IMR-90 (cell line): Measurements from ENCODE around the gene RASL11B. TPM values are rescaled to one million over a fixed set of nuclear protein-coding genes. Genes with fewer than 3 reads are reported as not detected.

Experiments
- ATAC-seq: fragments of 200-7000 bp; cut with Tn5 transposase; 2 replicates; pipeline ENCODE4 v1.9.1; 2020; ENCODE audit warnings: low read depth, mild to moderate bottlenecking, moderate library complexity
- BruUV-seq: library from RNA; stranded (reverse); fragments of 400-500 nt; replicated peaks from 2 replicates; lab custom pipeline; 2021; lab: Mats Ljungman, UMichigan
- CTCF ChIA-PET: fragments of 300-600 bp; formaldehyde crosslinking; extraction: SDS; loops from one replicate; lab custom pipeline; 2021; ENCODE audit warnings: antibody characterized with exemption; lab: Yijun Ruan, JAX
- POLR2A ChIA-PET: fragments of 300-600 bp; sonication (Branson Sonifier 250); formaldehyde crosslinking; loops from one replicate; lab custom pipeline; 2022; ENCODE audit warnings: antibody characterized with exemption; ENCODE audit not compliant: unreplicated experiment; lab: Charles Lee
- DNase-seq: peaks from one replicate; pipeline ENCODE4 v3.0.0; 2013
- H2AFZ ChIP-seq: replicated peaks from 2 replicates; pipeline ENCODE3; 2013; ENCODE audit warnings: low read length, mild to moderate bottlenecking; ENCODE audit not compliant: poor library complexity
- H2AK5ac ChIP-seq: 2 replicates; pipeline ENCODE4 v1.6.1; 2013; ENCODE audit warnings: low read depth, low read length, inconsistent platforms
- H2AK9ac ChIP-seq: replicated peaks from 2 replicates; pipeline ENCODE3; 2013; ENCODE audit warnings: mild to moderate bottlenecking, low read depth, low read length, moderate library complexity; ENCODE audit not compliant: poor library complexity
- H2BK120ac ChIP-seq: 2 replicates; pipeline ENCODE4 v1.6.1; 2013; ENCODE audit warnings: low read depth, low read length, inconsistent platforms
- H2BK15ac ChIP-seq: 3 replicates; pipeline ENCODE4 v1.6.1; 2013; ENCODE audit warnings: low read depth, low read length, inconsistent platforms
- H2BK20ac ChIP-seq: 2 replicates; pipeline ENCODE4 v1.6.1; 2013; ENCODE audit warnings: low read depth, mild to moderate bottlenecking, inconsistent platforms, low read length, moderate library complexity
- H2BK5ac ChIP-seq: 2 replicates; pipeline ENCODE4 v1.6.1; 2013; ENCODE audit warnings: mild to moderate bottlenecking, low read depth, low read length, inconsistent platforms; ENCODE audit not compliant: poor library complexity, severe bottlenecking
- H3K14ac ChIP-seq: replicated peaks from 2 replicates; pipeline ENCODE4 v1.6.1; 2013; ENCODE audit warnings: low read depth, low read length, inconsistent platforms
- H3K18ac ChIP-seq: 2 replicates; pipeline ENCODE4 v1.6.1; 2013; ENCODE audit warnings: low read depth, low read length, control low read depth
- H3K23ac ChIP-seq: 2 replicates; pipeline ENCODE4 v1.6.1; 2013; ENCODE audit warnings: low read depth, low read length, inconsistent platforms
- H3K27ac ChIP-seq: 2 replicates; pipeline ENCODE4 v1.5.1; 2013; ENCODE audit warnings: mild to moderate bottlenecking, control low read depth, low read length; ENCODE audit not compliant: insufficient read depth
- H3K27me3 ChIP-seq: 2 replicates; pipeline ENCODE4 v1.6.1; 2013; ENCODE audit warnings: low read length; ENCODE audit not compliant: control insufficient read depth, insufficient read depth
- H3K36me3 ChIP-seq: 2 replicates; pipeline ENCODE4 v1.6.1; 2013; ENCODE audit warnings: low read length, mixed read lengths; ENCODE audit not compliant: control insufficient read depth, insufficient read depth
- H3K4ac ChIP-seq: 2 replicates; pipeline ENCODE4 v1.6.1; 2013; ENCODE audit warnings: low read depth, low read length, inconsistent platforms
- H3K4me1 ChIP-seq: 2 replicates; pipeline ENCODE4 v1.6.1; 2013; ENCODE audit warnings: low read length, mixed read lengths; ENCODE audit not compliant: control insufficient read depth, insufficient read depth
- H3K4me2 ChIP-seq: 2 replicates; pipeline ENCODE4 v1.6.1; 2013; ENCODE audit warnings: low read depth, mild to moderate bottlenecking, control low read depth, low read length, moderate library complexity
- H3K4me3 ChIP-seq: 2 replicates; pipeline ENCODE4 v1.5.1; 2013; ENCODE audit warnings: low read depth, mild to moderate bottlenecking, control low read depth, low read length, moderate library complexity; ENCODE audit not compliant: insufficient read depth
- H3K56ac ChIP-seq: 2 replicates; pipeline ENCODE4 v1.6.1; 2013; ENCODE audit warnings: low read length, inconsistent platforms; ENCODE audit not compliant: insufficient read depth; ENCODE audit errors: extremely low read depth
- H3K79me1 ChIP-seq, 2 experiments: 2 replicates each; pipeline ENCODE4 v1.6.1; 2013; ENCODE audit warnings: low read length in 2 of 2, inconsistent platforms in 1 of 2, low read depth in 1 of 2
- H3K9ac ChIP-seq: 2 replicates; pipeline ENCODE4 v1.6.1; 2013; ENCODE audit warnings: low read depth, low read length, control low read depth
- H3K9me1 ChIP-seq: 2 replicates; pipeline ENCODE4 v1.6.1; 2013; ENCODE audit warnings: low read length, inconsistent platforms; ENCODE audit not compliant: insufficient read depth
- H3K9me3 ChIP-seq: 2 replicates; pipeline ENCODE4 v1.6.1; 2013; ENCODE audit warnings: low read length; ENCODE audit not compliant: control insufficient read depth, insufficient read depth
- H4K20me1 ChIP-seq: 2 replicates; pipeline ENCODE4 v1.6.1; 2013; ENCODE audit warnings: low read length, inconsistent platforms; ENCODE audit not compliant: insufficient read depth
- H4K5ac ChIP-seq: 2 replicates; pipeline ENCODE4 v1.6.1; 2013; ENCODE audit warnings: mild to moderate bottlenecking, low read depth, low read length, control low read depth
- H4K8ac ChIP-seq, 2 experiments: 2 replicates each; pipeline ENCODE4 v1.6.1; 2013; ENCODE audit warnings: low read depth in 2 of 2, low read length in 2 of 2, control low read depth in 1 of 2, inconsistent platforms in 1 of 2
- H4K91ac ChIP-seq: 2 replicates; pipeline ENCODE4 v1.6.1; 2013; ENCODE audit warnings: low read depth, low read length, inconsistent platforms; ENCODE audit not compliant: insufficient read depth
- CEBPB ChIP-seq: IDR thresholded peaks from 2 replicates; pipeline ENCODE4 v1.6.1; 2012; ENCODE audit warnings: low read depth, low read length, improper control_type of control experiment
- CTCF ChIP-seq: conservative IDR thresholded peaks from 2 replicates; pipeline ENCODE4 v1.5.1; 2012; ENCODE audit warnings: mild to moderate bottlenecking, low read depth, low read length, improper control_type of control experiment
- MAFK ChIP-seq: IDR thresholded peaks from 2 replicates; pipeline ENCODE4 v1.6.1; 2012; ENCODE audit warnings: low read depth, low read length, improper control_type of control experiment
- MXI1 ChIP-seq: IDR thresholded peaks from 2 replicates; pipeline ENCODE4 v1.6.1; 2012; ENCODE audit warnings: low read depth, mild to moderate bottlenecking, low read length, moderate library complexity, borderline replicate concordance
- NFE2L2 ChIP-seq: fragments of 150-350 bp; IDR thresholded peaks from 2 replicates; pipeline ENCODE4 v1.6.1; 2016; ENCODE audit warnings: low read depth, mild to moderate bottlenecking, low read length
- POLR2A ChIP-seq: IDR thresholded peaks from 2 replicates; pipeline ENCODE4 v1.6.1; 2012; ENCODE audit warnings: mild to moderate bottlenecking, low read depth, low read length
- RAD21 ChIP-seq: IDR thresholded peaks from 2 replicates; pipeline ENCODE4 v1.6.1; 2012; ENCODE audit warnings: low read length, improper control_type of control experiment
- RCOR1 ChIP-seq: IDR thresholded peaks from 2 replicates; pipeline ENCODE4 v1.6.1; 2012; ENCODE audit warnings: mild to moderate bottlenecking, low read length, improper control_type of control experiment; ENCODE audit not compliant: insufficient replicate concordance
- SMC3 ChIP-seq: fragments of 150-350 bp; IDR thresholded peaks from 2 replicates; pipeline ENCODE4 v1.6.1; 2016; ENCODE audit warnings: low read depth, mild to moderate bottlenecking, antibody characterized with exemption, low read length, moderate library complexity
- USF2 ChIP-seq: fragments of 150-350 bp; IDR thresholded peaks from 2 replicates; pipeline ENCODE4 v1.6.1; 2017; ENCODE audit warnings: mild to moderate bottlenecking, antibody characterized with exemption, low read length, low read depth
- WGBS, 2 experiments: methylation state at CpG; one replicate each; pipeline versions ENCODE4 v1.1.5 to v1.1.7; 2013; ENCODE audit warnings: missing lambda C conversion rate in 2 of 2; ENCODE audit not compliant: insufficient read length in 1 of 2; ENCODE audit errors: extremely low coverage in 2 of 2; 5-methylcytosine and 5-hydroxymethylcytosine counted together
- dilution Hi-C: fragments of 300-500 bp; cut with HindIII; formaldehyde crosslinking; loops from one replicate; pipeline ENCODE4 v1.14.3; 2018; ENCODE audit warnings: low sequenced_read_pairs; ENCODE audit not compliant: unreplicated experiment
- in situ Hi-C: fragments of 300-500 bp; cut with MboI; formaldehyde crosslinking; loops from 3 replicates; pipeline ENCODE4 v1.14.3; 2019; ENCODE audit warnings: low sequenced_read_pairs, inconsistent platforms, mixed read lengths
- intact Hi-C: fragments of 100-400 bp; cut with micrococcal nuclease; formaldehyde crosslinking; loops from 2 replicates; pipeline ENCODE4 v1.10.0; 2022
- polyA plus RNA-seq, 3 experiments: library from polyadenylated mRNA; depleted of rRNA; stranded (reverse); fragments of >200 nt; gene quantifications; 2 replicates each; pipeline ENCODE4 v1.2.3, GENCODE V29; 2012; ENCODE audit warnings: low replicate concordance in 1 of 3
- total RNA-seq: library from RNA; depleted of rRNA; stranded (reverse); fragments of >200 nt; gene quantifications from 2 replicates; pipeline ENCODE4 v1.2.3, GENCODE V29; 2012

Gene RASL11B
- total and polyA plus RNA-seq, 2 of the 4 experiments (the other 2 are of a cell fraction): 0.18 to 0.31 TPM

- H2AK9ac ChIP-seq: no peak overlapping the region
- no peak overlapping the region for H3K9ac ChIP-seq
- no peak for DNase-seq
- H3K27me3 ChIP-seq: no peaks in the 10 kb centered on the region
- no peak overlapping the region for H2BK120ac ChIP-seq
- ChIA-PET CTCF (no interaction called here), POLR2A (no interaction called here)
- no peaks in the 10 kb centered on the region for H3K79me1 ChIP-seq
- no peak overlapping the region for H3K4me3 ChIP-seq
- H3K4ac ChIP-seq: no peak overlapping the region
- H4K5ac ChIP-seq: no peak overlapping the region
- no peak overlapping the region for H2BK15ac ChIP-seq
- no peak overlapping the region for H2BK5ac ChIP-seq
- H3K4me2 ChIP-seq: no peak overlapping the region
- no peaks in the 10 kb centered on the region for H3K36me3 ChIP-seq
- TF ChIP-seq NFE2L2: no peak
- no peak for TF ChIP-seq SMC3
- TF ChIP-seq USF2: no peak
- TF ChIP-seq RCOR1: no peak
- no peak for TF ChIP-seq RAD21
- TF ChIP-seq MXI1: no peak
- TF ChIP-seq MAFK: no peak
- TF ChIP-seq CEBPB: no peak
- TF ChIP-seq POLR2A: no peak
- TF ChIP-seq CTCF: no peak
- peaks cover 2% of the 10 kb centered on the region; the same call in 1 of the 2 replicates for H3K4me1 ChIP-seq
- no peaks in the 10 kb centered on the region for H3K9me1 ChIP-seq
- intact Hi-C loops (no loop called here), dilution Hi-C loops (no loop called here), in situ Hi-C loops (no loop called here)
- H3K9me3 ChIP-seq: no peaks in the 10 kb centered on the region
- H2AK5ac ChIP-seq: no peak overlapping the region
- H4K91ac ChIP-seq: no peak overlapping the region
- H3K27ac ChIP-seq: no peak overlapping the region
- H3K23ac ChIP-seq: no peak overlapping the region
- no peak overlapping the region for H3K18ac ChIP-seq
- no peaks in the 10 kb centered on the region for H4K20me1 ChIP-seq
- no peak overlapping the region for H2BK20ac ChIP-seq
- no TSS peak for BruUV-seq
- H2AFZ ChIP-seq: no peak overlapping the region
- H4K8ac ChIP-seq: no peak overlapping the region
- H3K14ac ChIP-seq: no peak overlapping the region
- no peak for ATAC-seq
- no CpG with 5 or more reads among the region's 1 CpG for WGBS, 2 experiments
- H3K56ac ChIP-seq: no peak overlapping the region
Measured at GRCh38 chr4:52880994-52881393, 18.9 kb downstream of the RASL11B start.
